ENCODE results near the gene GPC3.
A peak's percentile ranks its signal among the peaks of the same experiment; 100 is the strongest.

Gene GPC3

GRCh38 chrX:133840415-133840814 is 145.0 kb downstream of the GPC3 start:
- no peak for DNase-seq (ENCODE audit: low read depth)

DNA sequence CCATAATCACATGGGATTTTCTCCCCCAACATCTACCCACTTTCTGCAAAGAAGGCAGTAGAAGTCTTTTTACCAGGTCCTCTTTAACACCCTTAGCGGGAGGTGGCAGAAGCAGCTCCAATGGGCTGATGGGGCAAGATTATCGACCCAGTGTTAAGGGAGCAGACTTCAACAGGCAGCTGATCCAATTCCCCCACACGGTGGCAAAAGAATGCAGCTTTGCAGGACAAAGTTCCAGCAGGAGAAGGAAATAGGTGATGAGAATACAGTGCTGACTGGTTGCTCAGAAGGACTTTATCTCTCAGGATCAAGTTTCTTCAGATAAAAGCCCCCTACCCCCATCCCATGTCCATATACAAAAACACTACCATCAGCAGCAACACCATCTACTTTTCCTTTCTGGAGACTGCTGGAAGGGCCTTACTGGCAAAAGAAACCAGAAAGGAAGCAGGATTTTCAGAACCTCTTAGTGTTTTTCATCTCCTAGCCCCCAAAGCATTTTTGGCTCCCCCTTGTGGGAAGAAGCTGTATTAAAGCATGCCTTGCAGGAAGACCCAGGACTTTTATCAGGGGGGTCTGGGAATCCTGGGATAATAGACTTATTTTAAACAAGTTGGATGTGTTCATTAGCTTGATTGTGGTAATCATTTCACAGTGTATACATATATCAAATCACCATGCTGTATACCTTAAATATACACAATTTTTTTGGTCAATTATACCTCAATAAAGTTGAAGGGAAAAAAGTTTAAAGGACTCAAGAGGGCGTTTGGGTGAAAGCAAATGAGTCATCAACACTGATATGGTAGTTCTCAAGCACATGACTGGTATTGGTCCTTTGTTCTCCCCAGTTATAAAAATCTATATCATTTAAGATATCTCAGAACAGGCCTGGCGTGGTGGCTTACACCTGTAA is 146.4 kb downstream of the GPC3 start:
- DNase-seq (ENCODE audit: low read depth): peak; percentile 6

DNA sequence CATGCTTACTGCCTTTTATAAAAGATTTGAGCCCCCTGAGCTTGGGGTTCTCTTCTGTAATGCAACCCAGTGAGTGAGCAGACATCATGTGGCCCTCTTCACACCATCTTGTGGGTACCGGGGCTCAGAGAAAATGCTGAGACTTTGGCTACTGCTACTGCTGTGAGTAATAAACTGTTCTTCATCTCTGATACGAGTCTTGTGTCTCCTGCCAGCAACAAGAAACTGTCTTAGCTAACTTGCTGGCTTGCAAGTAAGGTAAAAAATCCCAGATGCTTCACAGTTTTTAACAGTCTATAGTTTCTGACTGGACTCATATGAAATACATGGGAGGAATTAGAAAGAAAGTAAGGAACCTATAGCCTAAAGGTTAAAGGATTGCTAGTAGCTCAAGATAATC is 148.3 kb downstream of the GPC3 start:
- DNase-seq (ENCODE audit: low read depth): no peak

- no peak for DNase-seq (ENCODE audit: low read depth)
These were observed 148.8 kb downstream of the GPC3 start for GRCh38 chrX:133836561-133836960.

- DNase-seq (ENCODE audit: low read depth): no peak
These were observed 150.6 kb downstream of the GPC3 start for GRCh38 chrX:133834771-133835170.

GRCh38 chrX:133819546-133819945 is 165.8 kb downstream of the GPC3 start:
- no peak for DNase-seq (ENCODE audit: low read depth)

- DNase-seq (ENCODE audit: low read depth): no peak
These were observed 167.4 kb downstream of the GPC3 start for GRCh38 chrX:133818019-133818418.

GRCh38 chrX:133815496-133815895 is 169.9 kb downstream of the GPC3 start:
- DNase-seq (ENCODE audit: low read depth): no peak

GRCh38 chrX:133813971-133814370 is 171.4 kb downstream of the GPC3 start:
- DNase-seq (ENCODE audit: low read depth): no peak

GRCh38 chrX:133812402-133812801 is 173.0 kb downstream of the GPC3 start:
- DNase-seq (ENCODE audit: low read depth): no peak

- DNase-seq (ENCODE audit: low read depth): no peak
These were observed 174.5 kb downstream of the GPC3 start for GRCh38 chrX:133810925-133811324.

DNA sequence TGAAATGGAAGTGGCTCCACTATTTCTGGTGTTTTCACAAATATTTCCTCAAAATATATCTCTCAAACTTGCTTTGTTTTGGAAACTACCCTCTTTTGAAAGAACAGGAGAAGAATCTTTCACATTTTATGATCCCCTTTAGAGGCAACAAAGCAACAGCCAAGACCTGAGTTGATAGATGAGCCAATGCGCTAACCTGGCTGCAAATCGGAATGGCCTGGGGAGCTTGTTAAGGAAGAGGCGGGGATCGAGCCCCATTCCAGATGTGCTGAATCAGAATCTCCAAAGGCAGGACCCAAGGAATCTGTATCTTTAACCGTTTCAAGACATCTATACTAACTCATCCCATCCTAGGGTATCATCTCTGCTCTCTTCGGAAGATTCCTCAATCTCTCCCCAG is 181.3 kb downstream of the GPC3 start:
- DNase-seq (ENCODE audit: low read depth): no peak

GRCh38 chrX:133796282-133796681 is 189.1 kb downstream of the GPC3 start:
- DNase-seq (ENCODE audit: low read depth): no peak

DNA sequence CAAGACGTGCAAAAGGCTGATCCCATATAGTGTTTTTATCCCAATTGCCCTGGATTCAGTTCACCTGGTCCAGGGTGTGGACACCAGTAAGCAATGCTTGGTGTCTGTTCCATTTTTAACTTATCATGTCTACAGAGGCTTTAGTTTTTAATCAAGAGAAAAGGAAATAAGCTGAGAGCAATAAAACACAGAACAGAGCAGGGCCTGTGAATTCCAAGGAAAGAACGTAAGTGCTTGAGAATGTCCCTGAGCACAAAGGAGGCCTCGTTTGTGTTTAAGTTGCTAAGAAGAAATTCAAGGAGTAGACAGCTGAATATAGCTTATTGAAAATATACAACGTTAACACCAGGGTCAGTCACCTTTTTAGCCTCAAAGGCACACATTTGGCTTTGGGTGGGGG is 191.3 kb downstream of the GPC3 start:
- no peak for DNase-seq (ENCODE audit: low read depth)

GRCh38 chrX:133793626-133794025 is 191.8 kb downstream of the GPC3 start:
- DNase-seq (ENCODE audit: low read depth): no peak

DNA sequence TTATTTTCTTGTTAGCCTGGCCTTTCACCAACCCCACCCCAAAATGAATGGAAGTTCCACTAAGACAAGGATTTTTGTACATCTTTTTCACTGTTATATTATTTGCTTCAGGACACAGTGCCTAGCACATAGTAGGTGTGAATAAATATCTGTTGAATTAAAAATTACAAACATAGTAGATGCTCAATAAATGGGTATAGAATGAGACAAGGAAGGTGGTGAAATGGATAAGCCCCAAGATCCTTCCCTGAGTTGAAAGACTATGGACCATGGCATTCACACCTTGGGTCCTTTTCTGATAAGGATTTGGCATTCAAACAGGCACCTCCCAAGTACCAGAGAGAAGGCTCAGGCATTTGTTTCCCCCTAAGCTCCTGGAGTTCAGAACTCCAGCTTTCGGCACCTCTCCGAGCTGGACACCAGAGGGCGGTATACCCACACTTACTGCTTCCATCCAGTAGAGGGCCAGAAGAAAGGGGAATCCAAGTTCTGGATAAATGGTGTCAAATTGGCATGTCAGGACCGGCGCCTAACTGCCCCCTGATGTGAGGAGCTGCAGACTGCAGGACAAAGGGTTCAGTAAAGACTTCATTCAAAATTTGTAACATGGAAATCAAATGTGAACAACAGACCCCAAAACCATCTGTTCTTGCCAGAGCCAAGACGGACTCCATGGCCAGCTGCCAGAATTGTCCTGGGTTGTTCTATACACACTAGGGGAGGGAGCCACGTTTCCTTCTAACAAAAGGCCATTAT is 193.0 kb downstream of the GPC3 start:
- peak; percentile 4 for DNase-seq (ENCODE audit: low read depth)

GRCh38 chrX:133789829-133790228 is 195.6 kb downstream of the GPC3 start:
- DNase-seq (ENCODE audit: low read depth): no peak

GRCh38 chrX:133786382-133786781 is 199.0 kb downstream of the GPC3 start:
- DNase-seq (ENCODE audit: low read depth): no peak

- no peak for DNase-seq (ENCODE audit: low read depth)
These were observed 202.1 kb downstream of the GPC3 start for GRCh38 chrX:133783274-133783673.

DNA sequence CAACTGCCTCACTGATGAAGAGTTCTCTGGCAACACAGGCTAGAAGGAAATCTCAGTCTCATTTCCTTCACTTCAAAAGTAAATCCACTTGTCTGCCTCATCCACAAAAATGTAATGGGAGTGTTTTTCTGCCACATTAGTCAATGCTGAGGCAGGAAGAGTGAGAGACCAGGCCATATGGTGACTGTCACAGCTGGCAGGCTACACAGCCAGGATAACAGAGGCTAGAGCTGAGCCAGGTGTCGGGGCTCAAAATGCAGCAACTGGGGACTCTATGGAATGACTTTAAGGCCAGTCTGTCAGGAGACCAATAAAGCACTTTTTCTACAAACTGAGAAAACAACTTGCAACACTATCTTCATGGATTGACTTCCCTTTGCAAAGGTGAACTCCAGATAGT is 204.2 kb downstream of the GPC3 start:
- no peak for DNase-seq (ENCODE audit: low read depth)

- DNase-seq (ENCODE audit: low read depth): peak; percentile 22
These were observed 209.3 kb downstream of the GPC3 start for GRCh38 chrX:133776072-133776471.

DNA sequence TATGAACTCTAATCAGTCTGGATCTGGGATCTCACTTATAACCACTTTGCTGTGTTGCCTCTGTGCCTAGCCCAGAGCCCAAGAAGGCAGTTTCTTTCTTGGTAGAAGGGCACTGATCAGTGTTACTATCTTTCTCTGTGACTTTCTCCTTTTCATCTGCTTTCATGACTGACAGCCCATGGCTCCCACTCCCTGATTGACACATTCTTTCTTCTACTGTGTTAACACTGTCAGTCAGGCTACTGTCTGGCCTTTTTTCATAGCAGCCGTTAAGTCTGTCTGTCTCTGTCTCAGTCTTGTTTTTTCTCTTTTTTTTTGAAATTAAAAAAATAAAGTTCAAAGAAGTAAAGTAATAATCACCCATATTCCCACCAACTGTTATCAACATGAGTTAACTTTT is 210.6 kb downstream of the GPC3 start:
- DNase-seq (ENCODE audit: low read depth): no peak

DNA sequence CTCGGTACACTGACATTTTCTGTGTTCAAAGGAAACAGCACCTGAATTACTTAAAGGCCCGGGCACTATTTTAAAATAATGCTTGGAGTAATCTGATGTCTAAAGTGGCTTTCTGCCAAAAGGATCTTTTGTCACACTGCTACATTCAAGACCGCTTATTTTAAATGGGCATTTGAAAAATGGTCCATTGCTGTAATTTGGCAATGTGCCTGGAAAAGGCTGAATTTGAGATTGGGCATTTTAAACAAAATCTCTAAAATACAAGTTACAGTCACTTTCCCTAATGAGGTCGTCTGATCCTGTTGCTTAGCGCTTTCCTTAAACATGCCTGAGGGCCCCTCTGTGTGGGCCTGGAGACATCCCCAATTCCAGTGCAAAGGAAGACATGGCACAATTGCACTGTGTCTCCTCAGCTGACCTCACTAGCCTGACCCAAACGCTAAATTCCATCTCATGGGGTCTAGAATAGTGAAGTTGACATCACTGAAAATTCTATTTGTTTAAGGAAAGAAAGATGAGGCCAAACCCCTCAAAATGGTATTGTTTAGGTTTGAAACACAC is 214.2 kb downstream of the GPC3 start:
- no peak for DNase-seq (ENCODE audit: low read depth)
